Activated CD8-positive, alpha-beta memory T cell treated with anti-CD3 and anti-CD28 coated beads, Interleukin-2, amount 50 U/mL, for 1 hour (primary cell): ENCODE results near the gene CLK4.
A peak's percentile ranks its signal among the peaks of the same experiment; 100 is the strongest.

ENCODE experiments used
- DNase-seq: peaks from one replicate; pipeline ENCODE4 v3.0.0-alpha.2; 2020; ENCODE audit errors: extremely low read depth

The CLK4 gene

GRCh38 chr5:178626484-178627258 lies at the start of gene CLK4:
Gene CLK4, minus strand, starts transcription at chr5:178627050. Its CDS starts 3,634 bp downstream, at chr5:178623416.
- DNase-seq, result peak; percentile 91

- no peak for DNase-seq
Observed at GRCh38 chr5:178675922-178676321, 49.1 kb upstream of the CLK4 start.

- no peak for DNase-seq
Observed at GRCh38 chr5:178674334-178674733, 47.5 kb upstream of the CLK4 start.

GRCh38 chr5:178673801-178674295 lies 47.0 kb upstream of the CLK4 start:
- no peak for DNase-seq

DNA sequence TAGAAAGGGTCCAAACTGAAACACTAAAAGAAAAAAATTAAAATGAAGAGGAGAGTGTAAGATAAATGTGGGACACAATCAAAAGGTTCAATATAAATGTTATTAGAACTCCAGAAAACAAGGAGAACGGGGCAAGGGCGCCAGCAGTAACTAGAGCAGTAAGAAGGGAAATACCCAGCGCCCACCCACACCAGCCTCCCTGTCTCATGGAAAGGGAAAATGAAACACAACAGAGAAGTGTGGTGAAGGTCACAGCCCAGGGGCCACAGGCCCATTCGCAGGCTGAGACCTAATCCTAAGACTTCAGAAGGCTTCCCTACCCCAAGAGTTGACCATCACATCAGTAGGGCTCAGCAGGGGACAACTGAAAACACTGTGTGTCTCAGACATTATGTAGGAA lies 45.8 kb upstream of the CLK4 start:
- no peak for DNase-seq

- no peak for DNase-seq
Observed at GRCh38 chr5:178671602-178672144, 44.8 kb upstream of the CLK4 start.

DNA sequence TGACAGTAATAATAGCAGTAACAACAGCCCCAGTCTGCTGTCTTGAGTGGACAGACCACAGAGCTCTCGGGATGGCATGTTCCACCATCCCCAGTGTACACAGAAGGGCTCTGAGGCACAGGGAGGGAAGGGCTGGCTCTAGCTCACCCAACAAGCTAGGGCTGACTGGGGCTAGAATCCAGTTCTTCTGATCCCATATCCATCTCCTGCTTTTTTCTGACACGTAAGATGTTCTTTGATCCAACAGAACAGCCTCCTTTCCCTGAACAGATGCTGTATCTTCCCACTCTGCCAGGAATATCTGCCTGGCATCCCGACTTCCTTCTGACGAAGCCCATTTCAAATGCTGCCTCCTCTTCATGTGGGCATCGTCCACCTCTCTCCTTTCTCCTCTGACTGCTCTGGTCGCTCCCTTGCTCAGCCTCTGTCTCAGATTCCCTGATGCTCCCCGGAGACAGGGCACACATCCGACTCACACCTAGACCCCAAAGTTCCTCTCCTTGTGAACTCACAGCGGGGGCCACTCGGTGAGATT lies 43.6 kb upstream of the CLK4 start:
- DNase-seq, result no peak

GRCh38 chr5:178668579-178668978 lies 41.7 kb upstream of the CLK4 start:
- no peak for DNase-seq

GRCh38 chr5:178667688-178668087 lies 40.8 kb upstream of the CLK4 start:
- no peak for DNase-seq

DNA sequence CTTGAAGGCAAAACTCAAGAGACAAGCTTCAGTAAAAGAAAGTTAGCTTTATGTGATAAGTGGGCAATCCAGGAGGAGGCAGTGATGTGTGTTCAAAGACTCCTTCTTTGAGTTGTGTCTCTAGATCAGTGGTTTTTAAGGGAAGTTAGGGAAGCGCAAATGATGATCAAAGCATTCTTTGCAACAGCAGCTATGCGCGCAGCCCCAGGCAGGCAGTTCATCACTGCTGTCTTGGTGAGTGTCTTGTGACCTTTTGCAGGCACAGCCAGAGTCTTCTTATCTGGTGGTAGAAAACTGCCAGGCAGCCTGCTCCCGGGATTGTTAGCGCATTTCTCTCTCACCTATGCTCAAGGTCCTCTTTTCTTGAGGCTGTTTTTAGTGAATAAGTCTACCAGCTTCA lies 40.3 kb upstream of the CLK4 start:
- DNase-seq, result no peak

- no peak for DNase-seq
Observed at GRCh38 chr5:178664141-178664540, 37.3 kb upstream of the CLK4 start.

GRCh38 chr5:178662541-178662860 lies 35.7 kb upstream of the CLK4 start:
- DNase-seq, result no peak

GRCh38 chr5:178661836-178662540 lies 35.1 kb upstream of the CLK4 start:
- no peak for DNase-seq

GRCh38 chr5:178651046-178651810 lies 24.4 kb upstream of the CLK4 start:
- no peak for DNase-seq

- no peak for DNase-seq
Observed at GRCh38 chr5:178650214-178650613, 23.4 kb upstream of the CLK4 start.

DNA sequence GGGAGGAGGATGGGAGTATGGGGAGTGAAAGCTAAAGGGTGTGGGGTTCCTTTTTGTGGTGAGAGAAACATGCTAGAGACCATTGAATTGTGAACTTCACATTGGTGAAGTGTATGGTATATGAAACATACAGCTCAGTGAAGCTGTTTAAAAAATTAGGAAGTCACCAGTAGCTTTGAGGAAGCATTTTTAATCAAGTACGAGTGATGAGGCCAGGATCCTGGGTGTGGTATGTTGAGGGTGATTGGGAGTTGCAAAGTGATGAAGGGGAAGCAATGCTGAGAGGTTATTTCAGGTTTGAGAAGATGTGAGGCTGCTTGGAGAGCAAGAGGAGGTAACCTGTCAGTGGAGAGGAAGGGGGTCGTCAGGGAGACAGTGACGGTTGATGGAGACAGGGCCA lies 22.7 kb upstream of the CLK4 start:
- DNase-seq, result no peak

GRCh38 chr5:178644826-178645545 lies 18.1 kb upstream of the CLK4 start:
- DNase-seq, result no peak

- no peak for DNase-seq
Observed at GRCh38 chr5:178642351-178642909, 15.6 kb upstream of the CLK4 start.

GRCh38 chr5:178641711-178642110 lies 14.9 kb upstream of the CLK4 start:
- DNase-seq, result no peak

GRCh38 chr5:178640331-178641045 lies 13.6 kb upstream of the CLK4 start:
- DNase-seq, result no peak
